PC-3 (cell line): ENCODE measurements around the gene CDK1. TPM values are rescaled to one million over a fixed set of nuclear protein-coding genes. Genes with fewer than 3 reads are reported as not detected.

ENCODE experiments used
- ATAC-seq: fragments of 200-7000 bp; cut with Tn5 transposase; 2 replicates; pipeline ENCODE4 v1.9.1; 2020; ENCODE audit warnings: mild to moderate bottlenecking, moderate library complexity
- BruUV-seq: library from RNA; stranded (reverse); fragments of 400-500 nt; replicated peaks from 2 replicates; lab custom pipeline; 2021; lab: Mats Ljungman, UMichigan
- CTCF ChIA-PET: fragments of 300-600 bp; sonication (Branson Sonifier 250); formaldehyde crosslinking; loops from one replicate; lab custom pipeline; 2022; ENCODE audit warnings: antibody characterized with exemption; lab: Charles Lee
- POLR2A ChIA-PET: fragments of 300-600 bp; sonication (Branson Sonifier 250); formaldehyde crosslinking; loops from one replicate; lab custom pipeline; 2022; ENCODE audit warnings: antibody characterized with exemption; ENCODE audit not compliant: unreplicated experiment; lab: Charles Lee
- DNase-seq: peaks from one replicate; pipeline ENCODE4 v3.0.0-alpha.2; 2015
- H2AFZ ChIP-seq: fragments of 300-600 bp; sonication (generic); 2 replicates; pipeline ENCODE4 v1.6.0; 2016; ENCODE audit warnings: antibody characterized with exemption, low read length
- H3F3A ChIP-seq: fragments of 300-600 bp; sonication (generic); one replicate; pipeline ENCODE4 v1.6.0; 2017; ENCODE audit warnings: antibody characterized with exemption, low read length, control low read depth, mild to moderate bottlenecking; ENCODE audit not compliant: unreplicated experiment
- H3K27ac ChIP-seq: fragments of 300-600 bp; sonication (generic); 2 replicates; pipeline ENCODE4 v1.5.1; 2016; ENCODE audit warnings: mild to moderate bottlenecking, low read length
- H3K27me3 ChIP-seq: fragments of 300-600 bp; sonication (generic); 2 replicates; pipeline ENCODE4 v1.6.1; 2016; ENCODE audit warnings: low read length, mixed read lengths
- H3K36me3 ChIP-seq: fragments of 300-600 bp; sonication (generic); 2 replicates; pipeline ENCODE4 v1.6.1; 2016; ENCODE audit warnings: low read depth, mixed run types, low read length, mixed read lengths
- H3K4me1 ChIP-seq: fragments of 300-600 bp; sonication (generic); 2 replicates; pipeline ENCODE4 v1.5.1; 2016; ENCODE audit warnings: low read length; ENCODE audit not compliant: insufficient read depth
- H3K4me2 ChIP-seq: fragments of 300-600 bp; sonication (generic); 2 replicates; pipeline ENCODE4 v1.6.0; 2016; ENCODE audit warnings: low read length
- H3K4me3 ChIP-seq: fragments of 300-600 bp; sonication (generic); 2 replicates; pipeline ENCODE4 v1.5.1; 2016; ENCODE audit warnings: mild to moderate bottlenecking, low read length, mixed read lengths
- H3K79me2 ChIP-seq: fragments of 300-600 bp; sonication (generic); 2 replicates; pipeline ENCODE4 v1.6.1; 2017; ENCODE audit warnings: low read length, mixed read lengths
- H3K9ac ChIP-seq: fragments of 300-600 bp; sonication (generic); 2 replicates; pipeline ENCODE4 v1.6.0; 2016; ENCODE audit warnings: mild to moderate bottlenecking, low read length
- H3K9me2 ChIP-seq: fragments of 300-600 bp; sonication (generic); replicated peaks from 2 replicates; pipeline ENCODE4 v1.6.1; 2016; ENCODE audit warnings: mixed run types, low read length, mixed read lengths
- H3K9me3 ChIP-seq: fragments of 300-600 bp; sonication (generic); 2 replicates; pipeline ENCODE4 v1.6.1; 2016; ENCODE audit warnings: low read length, mixed read lengths
- H4K20me1 ChIP-seq: fragments of 300-600 bp; sonication (generic); 2 replicates; pipeline ENCODE4 v1.6.1; 2016; ENCODE audit warnings: low read length, mixed read lengths
- EZH2 ChIP-seq: fragments of 300-600 bp; sonication (generic); IDR thresholded peaks from one replicate; pipeline ENCODE4 v1.6.1; 2017; ENCODE audit warnings: antibody characterized with exemption, mild to moderate bottlenecking, low read length; ENCODE audit not compliant: unreplicated experiment
- EZH2phosphoT487 ChIP-seq: fragments of 300-600 bp; sonication (generic); IDR thresholded peaks from 2 replicates; pipeline ENCODE4 v1.6.1; 2018; ENCODE audit warnings: mild to moderate bottlenecking, antibody characterized with exemption, low read length, borderline replicate concordance
- intact Hi-C: fragments of 100-400 bp; cut with micrococcal nuclease; formaldehyde crosslinking; loops from 2 replicates; pipeline ENCODE4 v1.9.0; 2023
- total RNA-seq: library from RNA; depleted of rRNA; stranded (reverse); fragments of >200 nt; gene quantifications from 2 replicates; pipeline ENCODE4 v1.2.3, GENCODE V29; 2014
- TF ChIP-seq, protein P1 (sequence below): fragments of 300-600 bp; sonication (generic); conservative IDR thresholded peaks from 2 replicates; pipeline ENCODE4 v1.5.1; 2017; ENCODE audit warnings: antibody characterized with exemption, low read depth, mild to moderate bottlenecking, low read length

The CDK1 gene
- total RNA-seq, 1 experiment from 2014 or later = 202 TPM

- no peak for ATAC-seq
- H4K20me1 ChIP-seq = peaks cover 16% of the 10 kb centered on the region
- no peak overlapping the region for H3K4me3 ChIP-seq
- no peak overlapping the region for H3K9ac ChIP-seq
- no peak overlapping the region for H3K4me2 ChIP-seq
- no TSS peak for BruUV-seq
- H2AFZ ChIP-seq = no peak overlapping the region
- intact Hi-C loops = no loop called here
- peak; percentile 30 for DNase-seq
- H3K9me3 ChIP-seq = no peaks in the 10 kb centered on the region
- no peak for TF ChIP-seq EZH2phosphoT487
- TF ChIP-seq, protein P1, sequence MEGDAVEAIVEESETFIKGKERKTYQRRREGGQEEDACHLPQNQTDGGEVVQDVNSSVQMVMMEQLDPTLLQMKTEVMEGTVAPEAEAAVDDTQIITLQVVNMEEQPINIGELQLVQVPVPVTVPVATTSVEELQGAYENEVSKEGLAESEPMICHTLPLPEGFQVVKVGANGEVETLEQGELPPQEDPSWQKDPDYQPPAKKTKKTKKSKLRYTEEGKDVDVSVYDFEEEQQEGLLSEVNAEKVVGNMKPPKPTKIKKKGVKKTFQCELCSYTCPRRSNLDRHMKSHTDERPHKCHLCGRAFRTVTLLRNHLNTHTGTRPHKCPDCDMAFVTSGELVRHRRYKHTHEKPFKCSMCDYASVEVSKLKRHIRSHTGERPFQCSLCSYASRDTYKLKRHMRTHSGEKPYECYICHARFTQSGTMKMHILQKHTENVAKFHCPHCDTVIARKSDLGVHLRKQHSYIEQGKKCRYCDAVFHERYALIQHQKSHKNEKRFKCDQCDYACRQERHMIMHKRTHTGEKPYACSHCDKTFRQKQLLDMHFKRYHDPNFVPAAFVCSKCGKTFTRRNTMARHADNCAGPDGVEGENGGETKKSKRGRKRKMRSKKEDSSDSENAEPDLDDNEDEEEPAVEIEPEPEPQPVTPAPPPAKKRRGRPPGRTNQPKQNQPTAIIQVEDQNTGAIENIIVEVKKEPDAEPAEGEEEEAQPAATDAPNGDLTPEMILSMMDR = no peak
- no peak for TF ChIP-seq EZH2
- H3F3A ChIP-seq = peaks cover 15% of the 10 kb centered on the region
- no peaks in the 10 kb centered on the region for H3K27me3 ChIP-seq
- H3K27ac ChIP-seq = no peak overlapping the region
- ChIA-PET POLR2A (no interaction called here), CTCF (interaction anchor here (0.6 kb wide), 1 partner anchor 317 kb away, joined by 4 read pairs; no protein-coding TSS in a partner anchor)
- peaks cover 11% of the 10 kb centered on the region for H3K79me2 ChIP-seq
- peaks cover 23% of the 10 kb centered on the region for H3K4me1 ChIP-seq
- no peaks in the 10 kb centered on the region for H3K9me2 ChIP-seq
- peaks cover 43% of the 10 kb centered on the region for H3K36me3 ChIP-seq
Measured at GRCh38 chr10:60798031-60798430, 19.8 kb downstream of the CDK1 start.

- no peak overlapping the region for H2AFZ ChIP-seq
- H3K4me1 ChIP-seq = peaks cover 23% of the 10 kb centered on the region
- no peaks in the 10 kb centered on the region for H3K27me3 ChIP-seq
- H3K79me2 ChIP-seq = peaks cover 3% of the 10 kb centered on the region; the same call in 1 of the 2 replicates
- ATAC-seq = no peak
- BruUV-seq = TSS peak; percentile 8
- no peak for DNase-seq
- no peak overlapping the region for H3K4me2 ChIP-seq
- no peak overlapping the region for H3K27ac ChIP-seq
- H3K36me3 ChIP-seq = peaks cover 35% of the 10 kb centered on the region
- ChIA-PET POLR2A (no interaction called here), CTCF (no interaction called here)
- H3K9me2 ChIP-seq = no peaks in the 10 kb centered on the region
- peaks cover 11% of the 10 kb centered on the region; the same call in 1 of the 2 replicates for H4K20me1 ChIP-seq
- TF ChIP-seq EZH2 (no peak), EZH2phosphoT487 (no peak)
- H3K4me3 ChIP-seq = no peak overlapping the region
- intact Hi-C loops = no loop called here
- H3K9me3 ChIP-seq = no peaks in the 10 kb centered on the region
- no peak overlapping the region for H3K9ac ChIP-seq
- peaks cover 13% of the 10 kb centered on the region for H3F3A ChIP-seq
Measured at GRCh38 chr10:60798870-60799269, 20.6 kb downstream of the CDK1 start.

GRCh38 chr10:60799971-60800650 is 21.8 kb downstream of the CDK1 start:
- no TSS peak for BruUV-seq
- Histone ChIP-seq H3K9me2 (no peaks in the 10 kb centered on the region), H3K27me3 (no peaks in the 10 kb centered on the region), H3K4me1 (peaks cover 23% of the 10 kb centered on the region), H4K20me1 (peaks cover 5% of the 10 kb centered on the region; the same call in 1 of the 2 replicates), H3K79me2 (peaks cover under 1% of the 10 kb centered on the region; the same call in 1 of the 2 replicates), H3F3A (peaks cover 13% of the 10 kb centered on the region), H3K4me2 (no peak overlapping the region), H3K4me3 (no peak overlapping the region), H3K9ac (no peak overlapping the region), H3K9me3 (no peaks in the 10 kb centered on the region), H3K36me3 (peaks cover 24% of the 10 kb centered on the region), H2AFZ (no peak overlapping the region), H3K27ac (no peak overlapping the region)
- DNase-seq (no peak), ATAC-seq (no peak)
- intact Hi-C loops = no loop called here
- TF ChIP-seq, protein P1 = no peak
- no peak for TF ChIP-seq EZH2
- TF ChIP-seq EZH2phosphoT487 = no peak
- ChIA-PET CTCF (no interaction called here), POLR2A (no interaction called here)
